CD4-positive, alpha-beta T cell (primary cell): ENCODE data around the gene ACYP1. TPM values are rescaled to one million over a fixed set of nuclear protein-coding genes. Genes with fewer than 3 reads are reported as not detected.
A peak's percentile ranks its signal among the peaks of the same experiment; 100 is the strongest.

Source experiments
- ATAC-seq: fragments of 200-7000 bp; cut with Tn5 transposase; one replicate; pipeline ENCODE4 v1.10.0; 2022; ENCODE audit warnings: mild to moderate bottlenecking; ENCODE audit not compliant: poor library complexity
- CTCF ChIA-PET: fragments of 350-600 bp; sonication (Branson Sonifier 250); formaldehyde crosslinking; loops from one replicate; lab custom pipeline; 2021; ENCODE audit warnings: antibody characterized with exemption, inconsistent platforms; lab: Charles Lee
- POLR2A ChIA-PET: fragments of 350-600 bp; sonication (Branson Sonifier 250); formaldehyde crosslinking; loops from one replicate; lab custom pipeline; 2021; ENCODE audit warnings: antibody characterized with exemption, inconsistent platforms; lab: Charles Lee
- DNase-seq, 14 experiments: peaks; one replicate each; pipeline ENCODE4 v3.0.0-alpha.2; 2013 to 2020; ENCODE audit warnings: mixed read lengths in 2 of 14
- H3K27ac ChIP-seq, 2 donors: one replicate each; pipeline versions ENCODE4 v1.5.1 to v1.7.0; 2013; ENCODE audit warnings: low read length in 2 of 2, low read depth in 1 of 2, mild to moderate bottlenecking in 1 of 2
- H3K27me3 ChIP-seq, 2 experiments: 1 replicate in 1 of 2; 2 replicates in 1 of 2; pipeline versions ENCODE4 v1.6.1 to v1.7.0; 2013; ENCODE audit warnings: low read length in 2 of 2, control low read depth in 1 of 2, mild to moderate bottlenecking in 1 of 2, moderate library complexity in 1 of 2; ENCODE audit not compliant: insufficient read depth in 2 of 2, control insufficient read depth in 1 of 2
- H3K36me3 ChIP-seq: one replicate; pipeline ENCODE4 v1.6.1; 2013; ENCODE audit warnings: low read length, control low read depth; ENCODE audit not compliant: insufficient read depth
- H3K4me1 ChIP-seq: one replicate; pipeline ENCODE4 v1.6.1; 2013; ENCODE audit warnings: low read length, control low read depth; ENCODE audit not compliant: insufficient read depth
- H3K4me3 ChIP-seq: one replicate; pipeline ENCODE4 v1.5.1; 2013; ENCODE audit warnings: mild to moderate bottlenecking, low read length, moderate library complexity
- H3K9me3 ChIP-seq, 2 experiments: 1 replicate in 1 of 2; 2 replicates in 1 of 2; pipeline versions ENCODE4 v1.6.1 to v1.7.0; 2013; ENCODE audit warnings: low read length in 2 of 2, mild to moderate bottlenecking in 2 of 2, control low read depth in 1 of 2, moderate library complexity in 1 of 2; ENCODE audit not compliant: control insufficient read depth in 1 of 2, insufficient read depth in 1 of 2
- H3K27ac Mint-ChIP-seq: one replicate; pipeline ENCODE4 v1.8.0; 2020; ENCODE audit warnings: mixed read lengths
- H3K27me3 Mint-ChIP-seq: one replicate; pipeline ENCODE4 v1.8.0; 2021; ENCODE audit warnings: mixed read lengths
- H3K36me3 Mint-ChIP-seq: one replicate; pipeline ENCODE4 v1.8.0; 2021; ENCODE audit warnings: low read depth, mixed read lengths
- H3K4me1 Mint-ChIP-seq: one replicate; pipeline ENCODE4 v1.8.0; 2021; ENCODE audit warnings: low read depth, mixed read lengths
- H3K4me3 Mint-ChIP-seq: one replicate; pipeline ENCODE4 v1.8.0; 2020; ENCODE audit warnings: mild to moderate bottlenecking, mixed read lengths
- H3K9me3 Mint-ChIP-seq: one replicate; pipeline ENCODE4 v1.8.0; 2020; ENCODE audit warnings: mixed read lengths
- intact Hi-C, 2 experiments: fragments of 100-400 bp; cut with DNase I in 1 of 2; cut with micrococcal nuclease in 1 of 2; formaldehyde crosslinking; loops; one replicate each; pipeline versions ENCODE4 v1.15.1 to v1.9.0; 2023 to 2025; cut with DNase I, micrococcal nuclease
- total RNA-seq, 174 experiments: library from RNA in 2 of 174; stranded (reverse) in 2 of 174; gene quantifications; one replicate each; pipeline ENCODE4 v1.2.3 and lab custom pipeline; 2021 to 2026
- TF ChIP-seq, protein P1 (sequence below): fragments of 200-600 bp; IDR thresholded peaks from one replicate; pipeline ENCODE4 v1.8.0; 2022; ENCODE audit warnings: antibody characterized with exemption, mild to moderate bottlenecking

The ACYP1 gene
- total RNA-seq, 2 experiments from 2014 or later, result 7.9 to 9.4 TPM

DNA sequence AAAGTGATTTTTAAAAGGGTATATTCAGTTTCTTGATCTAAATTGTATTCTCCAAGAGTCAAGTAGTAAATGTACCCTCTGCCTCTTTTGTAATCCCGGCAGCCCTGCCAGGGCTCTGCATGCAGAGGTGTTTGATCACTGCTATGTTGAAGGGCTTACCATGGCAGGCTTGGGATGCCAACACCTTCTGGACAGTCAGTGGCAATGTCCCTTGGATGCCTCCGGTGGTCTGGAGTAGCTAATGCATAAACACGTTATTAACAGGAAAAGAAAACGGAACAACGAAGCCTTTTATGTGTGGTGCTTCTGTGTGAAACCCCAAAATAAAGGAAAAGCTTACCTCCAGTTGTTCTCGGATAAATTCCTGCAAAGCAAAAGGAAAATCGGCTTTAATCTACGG is 41.2 kb downstream of the ACYP1 start:
- Mint-ChIP-seq H3K27ac (no peak overlapping the region), H3K4me1 (no peaks in the 10 kb centered on the region), H3K36me3 (peaks cover 53% of the 10 kb centered on the region), H3K27me3 (no peaks in the 10 kb centered on the region), H3K4me3 (no peak overlapping the region), H3K9me3 (no peaks in the 10 kb centered on the region)
- intact Hi-C loops, result no loop called here
- TF ChIP-seq, protein P1, sequence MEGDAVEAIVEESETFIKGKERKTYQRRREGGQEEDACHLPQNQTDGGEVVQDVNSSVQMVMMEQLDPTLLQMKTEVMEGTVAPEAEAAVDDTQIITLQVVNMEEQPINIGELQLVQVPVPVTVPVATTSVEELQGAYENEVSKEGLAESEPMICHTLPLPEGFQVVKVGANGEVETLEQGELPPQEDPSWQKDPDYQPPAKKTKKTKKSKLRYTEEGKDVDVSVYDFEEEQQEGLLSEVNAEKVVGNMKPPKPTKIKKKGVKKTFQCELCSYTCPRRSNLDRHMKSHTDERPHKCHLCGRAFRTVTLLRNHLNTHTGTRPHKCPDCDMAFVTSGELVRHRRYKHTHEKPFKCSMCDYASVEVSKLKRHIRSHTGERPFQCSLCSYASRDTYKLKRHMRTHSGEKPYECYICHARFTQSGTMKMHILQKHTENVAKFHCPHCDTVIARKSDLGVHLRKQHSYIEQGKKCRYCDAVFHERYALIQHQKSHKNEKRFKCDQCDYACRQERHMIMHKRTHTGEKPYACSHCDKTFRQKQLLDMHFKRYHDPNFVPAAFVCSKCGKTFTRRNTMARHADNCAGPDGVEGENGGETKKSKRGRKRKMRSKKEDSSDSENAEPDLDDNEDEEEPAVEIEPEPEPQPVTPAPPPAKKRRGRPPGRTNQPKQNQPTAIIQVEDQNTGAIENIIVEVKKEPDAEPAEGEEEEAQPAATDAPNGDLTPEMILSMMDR, result no peak
- H3K36me3 ChIP-seq, result peaks cover 40% of the 10 kb centered on the region
- no peaks in the 10 kb centered on the region for H3K27me3 ChIP-seq
- H3K4me3 ChIP-seq, result no peak overlapping the region
- ChIA-PET CTCF (interaction anchor here (0.6 to 1.2 kb wide), 2 partner anchors 11 to 13 kb away, joined by 3 read pairs; no protein-coding TSS in a partner anchor), POLR2A (no interaction called here)
- no peaks in the 10 kb centered on the region for H3K4me1 ChIP-seq
- no peaks in the 10 kb centered on the region for H3K9me3 ChIP-seq
- ATAC-seq, result no peak
- H3K27ac ChIP-seq, result no peak overlapping the region
- peak in 3 of 14 experiments; percentile 6 to 24 (median 16) for DNase-seq

DNA sequence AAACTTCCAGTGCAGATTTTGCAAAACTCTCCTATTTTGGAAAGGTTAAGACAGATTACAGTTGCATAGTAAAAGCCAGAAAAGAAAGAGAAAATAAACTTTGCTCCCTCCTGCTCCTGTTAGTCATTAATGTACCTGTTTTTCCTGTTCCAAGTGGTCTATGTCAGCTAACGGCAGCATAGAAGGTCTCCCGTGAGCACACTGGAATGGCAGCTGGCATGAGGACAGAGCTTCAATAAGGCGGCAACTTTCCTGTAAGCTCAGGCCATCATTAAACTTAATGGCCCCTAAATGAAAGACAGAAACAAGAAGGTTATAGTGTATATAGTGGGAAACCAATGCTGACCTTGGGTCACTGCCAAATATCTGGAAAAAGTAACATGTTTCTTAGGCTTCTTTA is 45.1 kb downstream of the ACYP1 start:
- Mint-ChIP-seq H3K9me3 (no peaks in the 10 kb centered on the region), H3K36me3 (peaks cover 88% of the 10 kb centered on the region), H3K27ac (no peak overlapping the region), H3K4me1 (no peaks in the 10 kb centered on the region), H3K4me3 (no peak overlapping the region), H3K27me3 (no peaks in the 10 kb centered on the region)
- peaks cover 50% of the 10 kb centered on the region for H3K36me3 ChIP-seq
- POLR2A ChIA-PET, result no interaction called here
- TF ChIP-seq, protein P1, result no peak
- no peaks in the 10 kb centered on the region for H3K27me3 ChIP-seq
- no peak overlapping the region for H3K4me3 ChIP-seq
- CTCF ChIA-PET, result interaction anchor here (0.6 to 1.0 kb wide), 3 partner anchors 16 to 187 kb away, joined by 3 to 5 read pairs (median 4); no protein-coding TSS in a partner anchor
- H3K27ac ChIP-seq, result no peak overlapping the region
- intact Hi-C loops, result no loop called here
- ATAC-seq (no peak), DNase-seq (no peak)
- H3K4me1 ChIP-seq, result no peaks in the 10 kb centered on the region
- no peaks in the 10 kb centered on the region for H3K9me3 ChIP-seq

DNA sequence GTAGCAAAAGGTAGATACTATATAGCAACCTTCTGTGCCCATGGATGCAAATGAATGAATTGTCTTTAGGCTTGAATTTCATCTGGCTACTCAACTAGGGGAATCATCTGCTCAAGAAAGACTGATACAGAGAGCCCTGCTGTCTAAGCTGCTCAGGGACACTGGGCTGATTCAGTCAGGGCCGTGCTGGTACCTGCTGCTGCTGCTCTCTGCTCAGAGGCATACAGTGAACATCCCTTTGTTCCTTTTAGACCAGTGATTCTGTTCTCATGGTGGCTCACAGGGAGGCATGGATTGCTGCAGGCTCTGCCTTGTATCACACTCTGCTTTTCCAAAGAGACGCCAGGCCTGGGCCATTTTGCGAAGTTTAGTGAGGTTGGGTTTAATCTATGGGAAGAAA is 47.0 kb downstream of the ACYP1 start:
- TF ChIP-seq, protein P1, result no peak
- Mint-ChIP-seq H3K9me3 (no peaks in the 10 kb centered on the region), H3K4me3 (no peak overlapping the region), H3K4me1 (peaks cover 1% of the 10 kb centered on the region), H3K36me3 (peaks cover 90% of the 10 kb centered on the region), H3K27me3 (no peaks in the 10 kb centered on the region), H3K27ac (peak overlapping the region; percentile 42)
- Histone ChIP-seq H3K36me3 (peaks cover 53% of the 10 kb centered on the region), H3K4me1 (no peaks in the 10 kb centered on the region), H3K4me3 (no peak overlapping the region), H3K9me3 (no peaks in the 10 kb centered on the region), H3K27ac (no peak overlapping the region), H3K27me3 (no peaks in the 10 kb centered on the region)
- intact Hi-C loops, result no loop called here
- no peak for ATAC-seq
- POLR2A ChIA-PET, result no interaction called here
- DNase-seq, result no peak
- CTCF ChIA-PET, result interaction anchor here (1.3 kb wide), 1 partner anchor 47 kb away, joined by 4 read pairs; the partner anchor contains the start of gene ACYP1
